AG04450 (cell line): ENCODE results near the gene ARHGEF17. TPM values are rescaled to one million over a fixed set of nuclear protein-coding genes. Genes with fewer than 3 reads are reported as not detected.

Source experiments
- CTCF ChIA-PET: fragments of 300-600, 350-600 bp; formaldehyde crosslinking; extraction: SDS; loops from one replicate; lab custom pipeline; 2022; ENCODE audit warnings: antibody characterized with exemption, inconsistent platforms; lab: Charles Lee
- POLR2A ChIA-PET: fragments of 350-600 bp; formaldehyde crosslinking; extraction: SDS; loops from one replicate; lab custom pipeline; 2021; ENCODE audit warnings: antibody characterized with exemption, inconsistent platforms; lab: Yijun Ruan, JAX
- DNase-seq: peaks from one replicate; pipeline ENCODE4 v3.0.0-alpha.2; 2011; ENCODE audit warnings: low read depth, low spot score
- H3K27ac ChIP-seq: one replicate; pipeline ENCODE4 v1.5.1; 2012; ENCODE audit warnings: low read depth, low read length, control low read depth
- H3K27me3 ChIP-seq: one replicate; pipeline ENCODE4 v1.6.0; 2012; ENCODE audit warnings: low read length; ENCODE audit not compliant: control insufficient read depth, insufficient read depth
- H3K4me3 ChIP-seq: 2 replicates; pipeline ENCODE4 v1.5.1; 2011; ENCODE audit warnings: mild to moderate bottlenecking, low read depth, low read length, control low read depth
- H3K9me3 ChIP-seq: 2 replicates; pipeline ENCODE4 v1.5.1; 2012; ENCODE audit warnings: low read length; ENCODE audit not compliant: control insufficient read depth, insufficient read depth
- polyA plus RNA-seq: library from polyadenylated mRNA; depleted of rRNA; stranded (reverse); fragments of >200 nt; gene quantifications from 2 replicates; pipeline ENCODE4 v1.2.3, GENCODE V29; 2011
- TF ChIP-seq, protein P1 (sequence below): IDR thresholded peaks from 2 replicates; pipeline ENCODE4 v1.5.1; 2011; ENCODE audit warnings: low read depth, low read length, control low read depth, inconsistent platforms

The ARHGEF17 gene
- polyA plus RNA-seq, 1 experiment = 30.6 TPM

DNA sequence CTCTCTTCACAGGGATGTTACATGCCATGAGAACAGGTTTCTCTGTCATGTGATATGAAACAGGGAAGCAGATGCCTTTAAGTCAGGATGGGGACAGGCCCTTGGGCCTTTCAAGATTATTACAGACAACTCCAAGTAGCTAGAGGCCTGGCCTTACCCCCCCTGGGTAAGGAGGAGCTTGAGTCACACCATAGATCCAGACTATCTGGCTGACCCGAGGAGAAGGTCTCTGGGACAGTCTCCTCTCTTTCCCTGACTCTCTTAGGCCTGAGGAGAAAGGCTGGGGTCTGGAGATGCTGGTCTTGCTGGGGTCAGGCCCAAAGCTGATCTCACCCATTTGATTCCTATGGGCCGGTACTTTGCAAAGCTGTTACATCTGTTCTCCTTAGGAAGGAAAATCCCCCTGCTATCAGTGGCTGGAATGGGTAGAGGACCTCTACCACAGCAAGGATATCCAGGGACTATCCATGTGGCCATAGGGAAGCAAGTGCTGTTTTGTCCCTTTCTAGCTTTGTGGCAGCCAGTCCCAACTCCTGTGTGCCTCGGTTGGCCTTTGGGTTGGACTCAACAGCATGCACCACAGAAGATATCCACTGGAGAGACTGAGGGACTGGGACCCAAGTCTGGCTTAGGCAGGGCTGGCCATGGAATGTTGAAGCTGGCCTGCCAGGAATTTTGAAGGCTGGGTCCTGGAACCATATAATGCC is 93.3 kb downstream of the ARHGEF17 start:
- Histone ChIP-seq H3K27ac (no peak overlapping the region), H3K9me3 (no peaks in the 10 kb centered on the region), H3K4me3 (no peak overlapping the region), H3K27me3 (no peaks in the 10 kb centered on the region)
- no peak for DNase-seq
- ChIA-PET POLR2A (interaction anchor here (0.6 kb wide), 1 partner anchor 258 kb away, joined by 5 read pairs; no protein-coding TSS in a partner anchor), CTCF (interaction anchor here (3.8 kb wide), 1 partner anchor 260 kb away, joined by 66 read pairs; no protein-coding TSS in a partner anchor)
- TF ChIP-seq, protein P1, sequence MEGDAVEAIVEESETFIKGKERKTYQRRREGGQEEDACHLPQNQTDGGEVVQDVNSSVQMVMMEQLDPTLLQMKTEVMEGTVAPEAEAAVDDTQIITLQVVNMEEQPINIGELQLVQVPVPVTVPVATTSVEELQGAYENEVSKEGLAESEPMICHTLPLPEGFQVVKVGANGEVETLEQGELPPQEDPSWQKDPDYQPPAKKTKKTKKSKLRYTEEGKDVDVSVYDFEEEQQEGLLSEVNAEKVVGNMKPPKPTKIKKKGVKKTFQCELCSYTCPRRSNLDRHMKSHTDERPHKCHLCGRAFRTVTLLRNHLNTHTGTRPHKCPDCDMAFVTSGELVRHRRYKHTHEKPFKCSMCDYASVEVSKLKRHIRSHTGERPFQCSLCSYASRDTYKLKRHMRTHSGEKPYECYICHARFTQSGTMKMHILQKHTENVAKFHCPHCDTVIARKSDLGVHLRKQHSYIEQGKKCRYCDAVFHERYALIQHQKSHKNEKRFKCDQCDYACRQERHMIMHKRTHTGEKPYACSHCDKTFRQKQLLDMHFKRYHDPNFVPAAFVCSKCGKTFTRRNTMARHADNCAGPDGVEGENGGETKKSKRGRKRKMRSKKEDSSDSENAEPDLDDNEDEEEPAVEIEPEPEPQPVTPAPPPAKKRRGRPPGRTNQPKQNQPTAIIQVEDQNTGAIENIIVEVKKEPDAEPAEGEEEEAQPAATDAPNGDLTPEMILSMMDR = no peak

DNA sequence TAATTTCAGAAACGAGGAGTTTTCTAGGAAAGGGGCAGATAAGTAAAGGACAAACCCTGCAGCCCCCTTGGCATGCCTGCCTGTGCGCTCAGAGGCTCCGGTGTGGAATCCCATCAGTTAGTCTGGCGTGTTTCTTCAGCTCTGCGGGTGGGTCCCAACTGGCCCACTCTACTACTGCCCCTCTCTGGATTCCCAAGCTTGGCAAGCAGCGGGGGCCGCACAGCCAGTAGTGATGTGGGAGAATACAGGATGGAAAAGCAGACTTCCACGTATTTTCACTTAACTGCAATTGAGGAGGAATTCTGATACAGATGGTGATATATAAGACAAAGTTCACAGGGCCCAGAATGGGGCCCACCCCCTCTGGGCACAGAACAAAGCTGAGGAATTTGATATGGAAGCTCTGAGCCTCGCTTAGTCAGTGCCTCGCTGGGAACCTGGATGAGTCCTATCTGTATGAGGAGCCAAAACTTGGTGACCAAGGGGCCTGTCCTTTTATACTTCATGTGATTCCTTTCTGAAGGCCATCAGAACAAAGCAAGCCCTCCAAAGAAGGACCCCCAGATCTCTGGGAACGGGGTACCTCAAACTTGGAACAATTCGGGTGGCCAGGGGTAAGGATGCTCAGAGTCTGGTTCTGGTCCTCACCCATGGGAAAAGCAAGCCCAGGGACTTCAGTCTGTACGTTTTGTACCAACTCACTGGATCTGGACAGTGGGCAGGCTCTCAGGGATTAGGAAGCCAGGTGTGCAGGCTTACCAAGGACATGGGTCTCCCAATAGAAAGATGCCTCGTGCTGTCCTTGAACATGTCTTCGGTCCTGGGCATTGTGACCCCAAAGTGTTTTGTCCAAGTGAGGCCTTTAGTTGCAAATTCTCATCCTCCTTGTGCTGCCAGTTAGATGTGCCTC is 94.1 kb downstream of the ARHGEF17 start:
- Histone ChIP-seq H3K9me3 (no peaks in the 10 kb centered on the region), H3K27me3 (no peaks in the 10 kb centered on the region), H3K4me3 (no peak overlapping the region), H3K27ac (no peak overlapping the region)
- TF ChIP-seq, protein P1 = no peak
- DNase-seq = no peak
- POLR2A ChIA-PET = no interaction called here
- CTCF ChIA-PET = interaction anchor here (0.8 to 3.8 kb wide), 6 partner anchors 9 to 259 kb away, joined by 3 to 66 read pairs (median 6); partner anchors contain the start of gene FAM168A

DNA sequence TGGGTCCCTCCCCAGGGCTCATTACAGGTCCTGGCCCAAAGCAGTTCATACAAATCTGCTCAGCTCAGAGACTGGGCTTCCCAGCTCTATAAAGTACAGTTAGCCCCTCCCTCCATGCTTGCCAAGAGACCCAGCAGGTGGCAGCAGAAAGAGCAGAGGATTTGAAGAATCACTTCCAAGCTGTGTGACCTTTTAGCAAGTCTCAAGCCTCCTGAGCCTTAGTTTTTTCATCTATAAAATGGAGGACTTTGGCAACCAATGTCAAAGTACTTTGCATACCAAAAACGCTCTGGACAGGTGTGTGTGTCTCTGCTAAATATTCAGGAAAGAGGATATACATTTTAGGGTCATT is 94.7 kb downstream of the ARHGEF17 start:
- no peaks in the 10 kb centered on the region for H3K9me3 ChIP-seq
- POLR2A ChIA-PET = no interaction called here
- no peak overlapping the region for H3K4me3 ChIP-seq
- CTCF ChIA-PET = interaction anchor here (0.8 to 3.8 kb wide), 6 partner anchors 9 to 258 kb away, joined by 3 to 66 read pairs (median 6); partner anchors contain the start of gene FAM168A
- TF ChIP-seq, protein P1 = peak; percentile 51
- DNase-seq = no peak
- no peak overlapping the region for H3K27ac ChIP-seq
- no peaks in the 10 kb centered on the region for H3K27me3 ChIP-seq

DNA sequence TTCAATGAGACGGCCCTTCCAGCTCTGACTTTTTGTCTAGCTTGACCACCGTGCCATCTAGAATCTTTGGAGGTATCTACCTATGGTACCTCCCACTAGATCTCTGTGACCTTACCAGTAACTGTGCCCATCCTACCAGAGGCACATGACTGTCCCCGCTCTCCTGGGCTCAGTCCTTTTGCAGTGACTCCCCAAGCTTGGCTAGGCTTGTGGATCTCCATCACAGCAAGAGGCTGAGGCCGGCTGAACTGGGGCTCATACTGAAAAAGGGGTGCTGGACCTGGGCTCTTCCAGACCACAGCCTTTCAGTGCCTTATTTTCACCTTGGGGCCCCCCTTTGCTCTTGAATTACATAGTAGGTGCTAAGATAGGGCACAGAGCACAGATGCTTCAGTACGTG is 95.5 kb downstream of the ARHGEF17 start:
- CTCF ChIA-PET = interaction anchor here (0.8 to 3.8 kb wide), 4 partner anchors 52 to 258 kb away, joined by 3 to 66 read pairs (median 8); no protein-coding TSS in a partner anchor
- TF ChIP-seq, protein P1 = no peak

More for the DNA sequence above, 95.5 kb downstream of the ARHGEF17 start:
- POLR2A ChIA-PET = no interaction called here
- Histone ChIP-seq H3K4me3 (no peak overlapping the region), H3K27me3 (no peaks in the 10 kb centered on the region), H3K9me3 (no peaks in the 10 kb centered on the region), H3K27ac (no peak overlapping the region)
- DNase-seq = no peak
